Measurements from ENCODE around the gene RSAD1. TPM values are rescaled to one million over a fixed set of nuclear protein-coding genes. Genes with fewer than 3 reads are reported as not detected.

Gene RSAD1
- total and polyA plus RNA-seq, 2 donors from 2014 or later, result 38.9 to 39.9 TPM

DNA sequence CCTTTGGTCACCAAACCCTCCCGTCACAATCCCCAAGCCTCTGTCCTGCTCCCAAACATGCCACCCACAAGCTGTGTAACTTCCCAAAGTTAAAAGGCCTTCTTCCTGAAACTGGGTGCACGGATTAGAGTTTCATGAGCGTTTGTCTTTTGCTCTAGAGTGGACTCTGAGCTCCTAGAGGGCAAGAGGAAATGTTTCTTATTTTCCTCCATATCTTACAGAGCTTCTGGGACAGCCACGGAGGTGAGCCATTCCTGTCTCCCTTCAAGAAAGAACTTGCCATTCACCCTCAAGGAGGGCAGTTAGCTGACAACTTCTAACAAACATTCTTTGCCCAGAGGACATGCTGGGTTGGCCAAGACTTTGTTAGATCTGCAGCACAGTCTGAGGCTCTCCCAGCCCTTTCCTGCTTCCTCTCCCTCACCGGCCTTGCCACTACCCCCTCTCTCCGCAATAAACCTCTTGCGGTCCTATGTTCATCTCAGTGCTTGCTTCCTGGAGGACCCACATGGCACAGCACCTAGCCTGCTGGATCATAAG, 27.0 kb downstream of the RSAD1 start:
- Histone ChIP-seq H3K9ac (ENCODE audit: low read length in 3 of 3) (no peak overlapping the region), H3K9me3 (ENCODE audit: control insufficient read depth in 2 of 3, insufficient read depth in 1 of 3, low read length in 3 of 3) (no peaks in the 10 kb centered on the region), H3K27ac (ENCODE audit: low read depth in 2 of 2, low read length in 2 of 2) (no peak overlapping the region), H3K27me3 (ENCODE audit: control insufficient read depth, insufficient read depth, low read length) (no peaks in the 10 kb centered on the region), H3K4me3 (ENCODE audit: low read length in 3 of 3) (no peak overlapping the region), H3K36me3 (ENCODE audit: control insufficient read depth in 2 of 3, insufficient read depth in 3 of 3, low read length in 3 of 3) (no peaks in the 10 kb centered on the region), H3K4me1 (ENCODE audit: control insufficient read depth in 2 of 3, insufficient read depth in 2 of 3, low read depth in 1 of 3, low read length in 3 of 3) (peaks cover 0 to 6% (median 0%) of the 10 kb centered on the region in 3 donors)
- no peak for FAIRE-seq
- peak in 1 of 5 donors; percentile 7 for DNase-seq
- no peak for TF ChIP-seq CTCF (IDR thresholded peaks at IDR 0.05; ENCODE audit: borderline replicate concordance, extremely low read depth, insufficient read depth)
- intact Hi-C loops (cut with DNase I), result no loop called here

DNA sequence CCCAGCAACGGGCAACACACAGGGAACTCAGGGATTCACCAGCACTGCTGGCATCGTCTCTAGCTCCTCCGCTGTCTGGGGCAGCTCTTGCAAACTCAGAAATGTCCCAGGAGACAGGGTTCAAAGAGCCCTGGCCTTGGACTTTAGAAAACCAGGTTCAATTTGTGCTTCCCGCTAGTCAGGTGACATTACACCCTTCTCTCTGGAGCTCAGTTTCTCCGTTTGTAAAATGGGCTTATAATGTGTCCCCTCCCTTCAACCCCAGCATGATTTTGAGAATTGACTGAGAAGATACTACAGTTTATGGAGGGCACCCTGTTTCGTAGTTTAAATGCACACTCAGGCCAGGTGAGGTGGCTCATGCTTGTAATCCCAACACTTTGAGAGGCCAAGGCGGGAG, 27.6 kb downstream of the RSAD1 start:
- DNase-seq (peak in 1 of 5 donors; percentile 12), FAIRE-seq (no peak)
- Histone ChIP-seq H3K27ac (ENCODE audit: low read depth in 2 of 2, low read length in 2 of 2) (no peak overlapping the region), H3K27me3 (ENCODE audit: control insufficient read depth, insufficient read depth, low read length) (no peaks in the 10 kb centered on the region), H3K9ac (ENCODE audit: low read length in 3 of 3) (no peak overlapping the region), H3K4me3 (ENCODE audit: low read length in 3 of 3) (no peak overlapping the region), H3K36me3 (ENCODE audit: control insufficient read depth in 2 of 3, insufficient read depth in 3 of 3, low read length in 3 of 3) (no peaks in the 10 kb centered on the region), H3K4me1 (ENCODE audit: control insufficient read depth in 2 of 3, insufficient read depth in 2 of 3, low read depth in 1 of 3, low read length in 3 of 3) (peaks cover 0 to 6% (median 0%) of the 10 kb centered on the region in 3 donors), H3K9me3 (ENCODE audit: control insufficient read depth in 2 of 3, insufficient read depth in 1 of 3, low read length in 3 of 3) (no peaks in the 10 kb centered on the region)
- intact Hi-C loops (cut with DNase I), result no loop called here
- no peak for TF ChIP-seq CTCF (IDR thresholded peaks at IDR 0.05; ENCODE audit: borderline replicate concordance, extremely low read depth, insufficient read depth)

DNA sequence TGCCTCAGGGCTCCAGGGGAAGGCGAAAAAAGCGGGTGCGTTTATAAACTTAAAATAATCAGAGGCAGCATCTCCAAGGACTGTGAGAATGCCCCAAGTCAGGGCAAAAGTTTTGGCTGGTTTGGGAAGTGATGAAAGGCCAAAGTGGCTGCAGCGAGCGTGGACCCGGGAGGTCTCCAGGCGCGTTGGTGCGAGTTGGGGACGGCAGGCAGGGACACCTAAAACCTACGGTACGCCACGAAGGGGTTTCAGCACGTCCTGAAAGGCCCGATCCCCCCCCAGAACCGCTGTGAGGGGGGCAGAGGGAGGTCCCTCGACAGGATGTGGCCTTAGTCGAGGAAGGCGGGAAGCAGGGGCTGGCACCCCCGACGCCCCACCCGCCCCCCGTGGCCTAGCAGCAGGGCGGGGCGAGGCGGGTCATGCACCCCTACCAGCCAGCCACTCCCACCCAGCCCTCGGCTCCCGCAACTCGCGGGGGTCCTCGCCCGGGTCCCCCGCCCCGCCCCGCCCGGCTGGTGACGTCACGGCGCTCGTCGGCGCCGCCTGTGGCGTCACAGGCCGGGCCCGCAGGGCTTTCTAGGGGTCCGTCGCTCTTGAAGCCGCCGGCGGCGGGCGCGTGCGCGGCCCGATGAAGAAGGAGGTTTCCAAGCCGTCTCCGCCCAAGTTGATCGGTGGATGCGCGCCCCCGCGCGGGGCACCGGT, 29.4 kb downstream of the RSAD1 start, which contains the start of gene MYCBPAP:
Gene MYCBPAP (plus strand): TSS at position 569 of the 702 bp plus-strand sequence. CDS start 236 bp downstream, outside the sequence.
- peaks cover 0 to 6% (median 0%) of the 10 kb centered on the region in 3 donors for H3K4me1 ChIP-seq (ENCODE audit: control insufficient read depth in 2 of 3, insufficient read depth in 2 of 3, low read depth in 1 of 3, low read length in 3 of 3)
- no peaks in the 10 kb centered on the region for H3K27me3 ChIP-seq (ENCODE audit: control insufficient read depth, insufficient read depth, low read length)
- peak within 1 kb of the TSS in 2 of 3 donors; percentile 54 to 72 for H3K9ac ChIP-seq (ENCODE audit: low read length in 3 of 3)
- intact Hi-C loops (cut with DNase I), result no loop called here
- FAIRE-seq (no peak), DNase-seq (peak; percentile 85 to 96 (median 90))
- H3K27ac ChIP-seq (ENCODE audit: low read depth in 2 of 2, low read length in 2 of 2), result peak within 1 kb of the TSS; percentile 52 to 71
- TF ChIP-seq CTCF (IDR thresholded peaks at IDR 0.05; ENCODE audit: borderline replicate concordance, extremely low read depth, insufficient read depth), result peak; percentile 31
- no peaks in the 10 kb centered on the region for H3K36me3 ChIP-seq (ENCODE audit: control insufficient read depth in 2 of 3, insufficient read depth in 3 of 3, low read length in 3 of 3)
- no peaks in the 10 kb centered on the region for H3K9me3 ChIP-seq (ENCODE audit: control insufficient read depth in 2 of 3, insufficient read depth in 1 of 3, low read length in 3 of 3)
- peak within 1 kb of the TSS; percentile 12 to 67 (median 61) for H3K4me3 ChIP-seq (ENCODE audit: low read length in 3 of 3)

Measured in kidney (tissue), 14 donors.